CD4-positive, alpha-beta T cell treated with Interleukin-4 for 4 hours (primary cell): ENCODE results near the gene SELENBP1.
"Not testable (repeated sequence)": the region's sequence is repeated elsewhere in the genome, so short reads cannot be mapped to it uniquely, and the experiment has no call there.

Experiments used
- DNase-seq: peaks from one replicate; pipeline ENCODE4 v3.0.0-alpha.2; 2020

The SELENBP1 gene

DNA sequence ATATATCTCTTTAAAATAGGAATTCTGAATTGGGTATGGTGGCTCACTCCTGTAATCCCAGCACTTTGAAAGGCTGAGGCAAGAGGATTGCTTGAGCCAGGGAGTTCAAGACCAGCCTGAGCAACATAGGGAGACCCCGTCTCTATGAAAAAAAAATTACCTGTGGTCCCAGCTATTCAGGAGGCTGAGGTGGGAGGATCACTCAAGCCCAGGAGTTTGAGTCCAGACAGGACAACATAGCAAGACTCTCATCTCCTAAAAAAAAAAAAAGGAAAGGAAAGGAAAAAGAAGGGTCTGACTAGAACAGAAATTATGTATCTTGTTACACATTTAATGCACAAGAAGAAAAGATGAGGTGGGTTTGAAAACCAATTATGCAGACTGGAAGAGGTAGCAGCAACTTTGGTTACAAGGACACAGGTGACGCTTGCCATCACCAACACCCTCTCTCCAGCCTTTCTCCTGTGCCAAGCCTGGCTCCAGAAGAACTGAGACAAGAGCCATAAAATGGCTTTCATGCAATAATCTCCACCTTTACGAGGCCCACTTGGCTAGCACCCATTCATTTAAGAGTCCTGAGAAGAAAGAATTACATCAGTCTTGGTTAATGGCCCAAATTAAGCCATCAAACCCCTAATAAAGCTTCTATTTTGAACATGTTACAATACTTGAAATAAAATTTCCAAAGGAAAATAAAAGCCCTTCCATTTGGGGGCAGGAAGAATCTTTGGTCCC, 4.8 kb upstream of the SELENBP1 start:
- DNase-seq = no peak

DNA sequence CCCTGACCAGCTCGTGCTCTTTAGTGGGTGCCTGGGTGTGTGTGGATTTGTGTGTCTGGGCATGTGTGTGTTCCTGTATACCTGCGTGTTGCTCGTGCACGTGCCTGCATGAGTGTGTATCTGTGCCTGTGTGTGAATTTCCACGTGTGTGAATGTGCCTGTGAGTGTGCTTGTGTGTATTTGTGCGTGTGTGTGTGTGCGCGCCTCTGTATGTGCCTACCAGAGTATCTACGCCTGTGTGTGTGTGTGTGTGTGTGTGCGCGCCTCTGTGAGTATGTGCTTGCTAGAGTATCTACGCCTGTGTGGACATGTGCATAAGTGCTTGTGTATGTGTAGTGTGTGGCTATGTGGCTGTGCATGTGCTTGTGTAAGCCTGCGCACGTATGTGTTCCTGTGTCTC, 691 bp upstream of the SELENBP1 start:
- no peak for DNase-seq

DNA sequence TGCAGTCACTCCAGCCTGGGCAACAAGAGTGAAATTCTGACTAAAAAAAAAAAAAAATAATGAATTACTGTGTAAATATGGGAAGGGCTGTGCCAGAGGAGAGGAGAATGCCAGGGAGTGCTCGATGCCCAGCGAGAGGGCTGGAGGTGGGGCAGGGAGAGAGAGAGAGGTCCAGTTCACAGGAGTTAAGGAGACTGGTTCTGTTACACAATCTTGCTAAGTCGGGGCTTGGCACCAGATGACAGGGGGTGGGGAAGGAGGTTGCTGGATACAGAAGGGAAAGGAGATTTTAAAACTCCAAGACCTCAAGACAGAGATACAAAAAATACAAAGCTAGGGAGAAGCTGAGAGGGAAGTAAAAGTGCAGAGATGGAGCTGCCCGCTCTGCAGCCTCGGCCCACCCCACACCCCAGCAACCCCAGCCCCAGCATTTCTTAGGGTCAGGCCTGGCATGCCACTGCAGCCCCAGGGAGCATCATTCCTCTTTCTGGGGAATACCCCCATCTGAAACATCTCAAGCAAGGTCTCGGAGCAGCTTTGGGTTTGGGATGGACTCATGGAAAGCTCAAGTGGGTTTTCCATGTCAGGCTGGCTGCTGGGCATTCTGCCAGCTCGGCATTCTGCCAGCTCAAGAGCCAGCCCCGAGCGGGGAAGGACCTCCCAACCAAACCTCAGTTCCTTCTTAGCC, 991 bp downstream of the SELENBP1 start:
- no peak for DNase-seq

DNA sequence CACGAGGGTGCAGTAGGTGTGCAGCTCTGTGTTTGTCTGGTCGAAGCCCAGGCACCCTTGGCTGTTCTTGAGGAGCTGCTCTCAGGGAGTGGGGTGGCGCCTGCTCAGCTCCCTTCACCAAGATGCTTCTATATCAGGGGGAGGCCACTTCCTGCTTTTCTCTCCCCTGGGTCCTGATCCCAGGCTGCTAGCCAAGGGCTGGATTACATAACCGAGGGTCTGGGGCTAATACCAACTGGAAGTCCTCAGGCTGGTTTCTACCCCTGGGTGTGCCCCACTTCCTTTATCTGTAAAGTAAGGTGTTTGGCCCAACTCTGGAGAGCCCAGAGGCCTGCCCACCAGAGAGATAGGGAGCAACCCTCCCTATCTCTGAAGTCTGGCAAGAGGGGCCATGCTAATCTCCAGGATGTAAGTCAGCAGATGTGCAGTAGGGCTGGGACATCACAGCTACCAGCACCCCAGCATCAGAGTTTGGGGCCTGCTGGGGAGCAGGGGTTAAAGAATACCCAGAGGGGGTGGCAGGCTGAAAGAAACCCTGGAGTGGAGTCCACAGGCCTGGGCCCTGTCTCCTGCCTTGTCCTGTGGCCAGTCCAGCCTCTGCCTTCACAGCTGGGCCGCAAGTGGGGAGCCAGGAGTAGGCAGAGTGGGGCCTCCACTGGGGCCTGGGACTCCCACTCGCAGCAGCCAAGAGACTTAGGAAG, 2.1 kb downstream of the SELENBP1 start:
- DNase-seq = no peak

DNA sequence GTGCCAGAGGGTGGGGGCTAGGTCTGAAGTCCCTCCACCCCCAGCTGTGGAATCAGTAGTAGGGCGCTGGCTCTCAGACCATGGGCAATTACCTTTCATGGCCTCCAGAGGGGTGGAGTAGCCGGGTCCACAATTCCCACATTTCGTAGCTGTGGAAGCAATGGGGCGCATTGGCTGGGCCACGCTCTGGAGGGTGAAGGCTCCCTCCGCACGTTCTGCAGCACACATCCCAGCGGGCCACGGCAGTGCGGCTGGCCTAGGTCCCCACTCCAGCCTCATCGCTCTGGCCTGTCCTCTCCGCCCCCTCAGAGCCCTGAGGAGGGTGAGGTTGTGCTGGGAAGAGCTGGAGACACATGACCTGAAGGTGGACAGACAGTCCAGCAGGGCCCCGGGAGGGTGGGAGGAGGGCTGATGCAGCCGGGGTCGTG, 2.9 kb downstream of the SELENBP1 start:
- no peak for DNase-seq

DNA sequence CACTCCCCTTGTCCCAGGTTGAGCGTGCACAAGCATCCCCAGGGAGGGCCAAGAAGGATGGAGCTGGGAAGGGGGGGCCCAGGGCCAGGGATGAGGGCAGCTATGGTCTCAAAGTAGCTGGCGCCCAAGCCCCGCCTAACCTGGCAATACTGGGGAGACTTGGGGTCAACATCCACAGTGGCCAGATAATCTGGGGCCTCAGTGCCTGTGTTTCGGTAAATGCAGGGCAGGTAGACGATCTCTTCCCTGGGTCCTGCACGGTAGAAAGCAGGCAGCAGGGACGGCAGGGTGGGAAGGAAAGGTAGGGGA, 3.2 kb downstream of the SELENBP1 start:
- DNase-seq = no peak

DNA sequence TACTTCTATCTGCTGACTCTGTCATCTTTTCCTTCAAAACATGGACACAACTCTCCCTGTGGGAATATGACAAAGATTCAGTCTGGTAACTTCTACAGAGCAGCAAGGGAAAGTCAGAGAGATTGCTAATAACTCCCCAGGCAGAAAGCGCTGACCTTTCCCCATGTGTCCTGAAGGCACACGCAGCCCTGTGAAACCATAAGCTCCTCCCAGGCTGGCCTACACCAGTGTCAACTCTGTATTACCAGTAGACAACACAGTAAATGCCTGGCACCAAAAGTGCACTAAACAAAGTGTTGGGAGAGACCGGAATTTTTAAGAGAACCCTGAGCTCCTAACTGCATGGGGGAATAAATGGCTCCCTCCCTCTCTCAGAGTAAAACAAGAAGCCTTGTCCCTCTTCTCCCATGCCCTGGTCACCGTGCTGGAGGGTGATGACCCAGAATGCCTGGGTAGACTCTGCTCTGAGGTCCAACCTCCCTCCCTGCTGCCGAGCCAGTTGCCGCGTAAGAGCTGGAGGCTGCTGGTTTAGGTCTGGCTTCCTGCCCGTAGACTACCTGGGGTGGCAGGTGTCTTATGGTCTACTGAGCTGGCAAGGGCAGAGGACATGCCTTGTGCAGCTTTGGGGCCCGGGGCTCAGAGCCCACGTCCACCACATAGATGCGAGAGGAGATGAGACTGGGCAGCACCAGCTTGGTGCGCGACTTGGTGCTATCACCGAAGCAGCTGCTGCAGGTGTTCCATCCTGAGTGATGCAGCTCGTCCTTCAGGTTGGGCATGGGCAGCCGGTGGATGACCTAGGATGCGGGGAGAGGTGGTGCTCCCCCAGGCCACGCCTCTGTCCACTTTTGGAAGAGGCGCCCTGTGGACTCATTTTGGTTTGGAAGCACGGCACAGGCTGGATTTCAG, 3.9 kb downstream of the SELENBP1 start:
- no peak for DNase-seq

DNA sequence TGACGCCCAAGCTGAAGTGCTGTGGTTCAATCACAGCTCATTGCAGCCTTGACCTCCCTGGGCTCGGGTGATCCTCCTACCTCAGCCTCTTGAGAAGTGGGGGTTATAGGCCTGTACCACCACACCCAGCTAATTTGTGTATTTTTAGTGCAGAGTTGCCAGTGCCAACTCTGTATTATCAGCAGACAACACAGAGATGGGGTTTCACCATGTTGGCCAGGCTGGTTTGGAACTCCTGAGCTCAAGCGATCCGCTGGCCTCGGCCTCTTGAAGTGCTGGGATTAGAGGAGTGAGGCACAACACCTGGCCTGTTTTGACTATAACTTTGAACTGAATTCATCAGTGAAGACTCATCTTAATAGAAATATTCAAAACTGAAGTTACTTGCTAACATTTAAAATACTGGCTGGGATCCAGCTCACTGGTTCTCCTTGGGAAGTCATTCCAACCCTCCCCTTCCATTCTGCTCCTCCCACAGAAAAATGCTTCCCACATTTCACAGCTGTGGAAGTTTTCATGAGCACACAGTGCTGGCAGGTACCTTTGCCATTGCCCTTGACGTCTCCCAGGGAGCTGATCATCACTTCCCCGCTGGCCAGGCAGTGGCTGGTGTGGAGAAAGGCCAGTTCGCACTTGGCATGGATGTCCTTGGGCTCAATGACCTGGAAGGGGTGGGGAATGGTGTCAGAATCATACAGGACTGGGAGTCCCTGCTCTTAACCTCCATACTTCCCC, 4.7 kb downstream of the SELENBP1 start:
- no peak for DNase-seq

DNA sequence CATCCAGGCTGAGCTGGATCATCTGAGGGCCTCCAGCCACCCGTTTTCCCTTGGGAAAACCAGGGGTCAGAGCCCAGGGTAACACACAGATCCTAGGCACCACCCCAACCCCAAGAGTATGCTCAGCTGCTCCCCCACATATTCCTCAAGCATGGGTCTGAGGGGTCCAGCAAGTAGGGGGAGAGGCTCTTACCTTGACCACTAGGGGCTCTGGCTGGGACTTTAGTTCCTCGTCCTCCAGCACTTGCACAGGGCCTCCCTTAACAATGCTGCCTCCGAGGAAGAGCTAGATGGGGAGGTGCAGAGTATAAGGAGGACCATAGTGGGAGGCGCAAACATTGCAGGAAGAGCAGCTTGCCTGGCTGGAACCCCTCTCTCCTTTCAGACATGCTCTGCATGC, 7.5 kb downstream of the SELENBP1 start:
- no peak for DNase-seq

DNA sequence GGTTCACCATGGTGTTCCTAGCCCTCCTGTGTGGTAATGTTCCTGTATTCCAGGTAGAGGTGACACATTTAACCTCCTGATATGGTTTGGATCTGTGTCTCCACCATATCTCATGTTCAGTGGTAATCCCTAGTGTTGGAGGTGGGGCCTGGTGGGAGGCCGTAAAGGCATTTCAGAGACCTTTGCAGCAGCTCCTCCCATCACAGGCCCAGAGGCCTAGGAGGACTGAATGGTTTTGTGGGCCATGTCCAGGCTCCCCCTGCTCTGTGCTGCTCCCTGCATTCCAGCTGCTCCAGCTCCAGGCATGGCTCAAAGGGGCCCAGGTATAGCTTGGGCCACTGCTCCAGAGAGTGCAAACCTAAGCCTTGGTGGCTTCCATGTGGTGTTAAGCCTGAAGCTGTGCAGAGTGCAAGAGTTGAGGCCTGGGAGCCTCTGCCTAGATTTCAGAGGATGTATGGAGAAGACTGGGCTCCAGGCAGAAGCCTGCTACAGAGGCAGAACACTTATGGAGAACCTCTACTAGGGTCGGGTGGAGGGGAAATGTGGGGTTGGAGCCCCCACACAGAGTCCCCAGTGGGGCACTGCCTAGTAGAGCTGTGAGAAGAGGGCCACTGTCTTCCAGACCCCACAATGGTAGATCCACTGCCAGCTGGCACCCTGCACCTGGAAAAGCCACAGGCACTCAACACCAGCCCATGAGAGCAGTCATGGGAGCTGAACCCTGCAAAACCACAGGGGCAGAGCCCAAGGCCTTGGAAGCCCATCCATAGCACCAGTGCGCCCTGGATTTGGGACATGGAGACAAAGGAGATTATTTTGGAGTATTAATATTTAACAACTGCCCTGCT, 10.0 kb downstream of the SELENBP1 start:
- DNase-seq = no peak

DNA sequence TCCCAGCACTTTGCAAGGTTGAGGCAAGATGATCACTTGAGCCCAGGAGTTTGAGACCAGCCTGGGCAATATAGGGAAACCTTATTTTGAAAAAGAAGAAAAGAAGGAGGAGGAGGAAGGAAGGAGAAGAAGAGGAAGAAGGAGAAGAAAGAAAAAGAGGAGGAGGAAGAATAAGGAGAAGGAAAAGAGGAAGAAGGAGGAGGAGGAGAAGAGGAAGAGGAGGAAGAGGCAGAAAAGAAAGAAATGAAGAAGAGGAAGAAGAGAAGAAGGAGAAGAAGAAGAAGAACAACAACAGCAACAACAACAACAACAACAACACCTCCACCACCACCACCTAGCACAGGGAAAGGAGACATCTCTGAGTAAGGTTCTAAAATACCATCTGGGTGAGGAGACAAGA, 10.6 kb downstream of the SELENBP1 start:
- DNase-seq = no peak

DNA sequence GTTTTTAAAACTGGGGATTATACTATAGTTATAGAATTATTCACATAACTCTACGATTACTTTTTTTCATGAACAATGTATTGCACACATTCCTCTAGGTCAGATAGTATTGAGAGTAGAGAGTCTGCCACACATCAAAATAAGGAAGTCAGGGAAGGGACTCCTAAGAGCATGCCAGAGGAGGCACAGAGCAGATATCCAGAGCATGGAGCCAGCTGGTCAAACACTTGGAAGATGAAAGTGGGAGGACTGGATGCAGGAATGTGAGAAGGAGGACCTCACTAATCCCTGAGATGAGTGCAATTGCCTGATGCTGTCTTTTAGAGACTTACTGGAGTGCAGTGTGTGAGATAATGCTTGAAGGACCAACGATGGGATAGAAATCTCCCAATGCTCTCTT, 15.8 kb downstream of the SELENBP1 start:
- no peak for DNase-seq

DNA sequence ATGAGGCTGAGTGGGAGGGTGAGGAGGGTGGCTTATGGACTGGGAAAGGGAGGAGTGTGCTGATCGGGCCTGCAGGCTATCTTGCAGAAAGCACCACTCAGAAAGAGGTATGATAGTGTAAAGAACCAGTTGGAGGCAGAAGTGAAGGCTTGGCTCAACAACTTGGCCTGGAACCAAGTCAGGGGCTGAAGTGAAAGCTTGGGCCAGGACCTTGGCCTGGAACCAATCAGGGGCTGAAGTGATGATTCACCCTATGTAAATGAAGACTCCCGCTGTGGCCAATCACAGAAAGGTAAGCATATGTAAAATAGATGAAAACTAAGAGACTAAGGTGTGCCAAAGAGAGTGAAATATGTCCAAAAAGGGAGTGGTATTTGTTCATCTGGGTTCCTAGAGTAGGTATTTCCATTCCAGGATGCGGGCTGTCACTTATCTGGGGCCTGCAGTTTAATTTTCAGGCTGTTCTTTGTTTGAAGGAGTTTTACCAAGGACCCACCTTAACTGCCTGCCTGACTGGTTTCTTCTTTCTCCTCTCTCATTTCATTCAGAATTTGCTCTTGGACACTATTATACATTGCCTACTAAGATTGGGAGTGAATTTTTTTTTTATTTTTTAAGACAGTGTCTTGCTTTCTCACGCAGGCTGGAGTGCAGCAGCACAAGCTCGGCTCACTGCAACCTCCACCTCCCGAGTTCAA, 20.3 kb downstream of the SELENBP1 start:
- DNase-seq = no peak

DNA sequence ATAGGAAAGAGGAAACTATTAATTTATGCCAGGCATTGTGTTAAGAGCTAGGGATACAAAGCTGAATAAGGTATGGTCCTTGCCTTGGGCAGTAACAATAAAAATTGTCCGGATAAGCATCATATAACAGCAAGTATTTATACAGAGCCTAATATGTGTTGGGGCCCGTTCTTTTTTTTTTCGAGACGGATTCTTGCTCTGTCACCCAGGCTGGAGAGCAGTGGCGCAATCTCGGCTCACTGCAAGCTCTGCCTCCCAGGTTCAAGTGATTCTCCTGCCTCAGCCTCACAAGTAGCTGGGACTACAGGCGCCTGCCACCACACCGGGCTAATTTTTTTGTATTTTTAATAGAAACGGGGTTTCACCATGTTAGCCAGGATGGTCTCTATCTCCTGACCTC, 22.2 kb downstream of the SELENBP1 start:
- not testable (repeated sequence) for DNase-seq

DNA sequence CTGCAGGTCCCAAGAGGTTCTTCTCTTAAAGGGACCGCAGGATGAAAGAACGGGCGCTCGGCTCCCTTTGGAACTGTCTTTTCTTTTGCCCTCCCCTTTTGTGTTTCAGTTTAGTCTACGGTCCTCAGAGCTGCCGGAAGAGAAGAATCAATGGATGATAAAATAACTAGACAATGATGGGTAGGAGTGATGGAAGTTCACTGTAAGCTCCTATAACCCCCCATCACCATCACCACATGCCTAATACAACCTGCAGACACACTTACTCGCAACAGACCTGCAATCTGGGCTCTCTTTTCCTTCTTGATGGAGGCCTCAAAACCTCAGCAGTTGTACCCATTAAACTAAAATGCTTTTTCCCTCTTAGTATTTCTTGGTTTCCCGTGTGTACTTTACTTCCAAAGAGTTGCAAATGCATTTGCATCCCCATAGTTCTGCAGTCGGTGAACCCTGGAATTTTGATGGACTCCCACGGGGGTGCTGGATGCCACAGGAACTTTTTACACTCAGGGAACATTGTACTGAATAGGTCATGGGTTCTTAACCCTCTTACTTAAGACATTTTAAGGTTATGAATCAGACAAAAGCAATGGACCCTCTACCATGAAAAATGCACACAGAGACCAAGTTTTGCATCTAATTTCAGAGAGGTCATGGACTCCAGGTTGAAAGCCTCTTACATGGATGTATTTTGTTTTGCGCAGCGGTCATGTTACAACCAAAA, 24.8 kb downstream of the SELENBP1 start:
- no peak for DNase-seq

DNA sequence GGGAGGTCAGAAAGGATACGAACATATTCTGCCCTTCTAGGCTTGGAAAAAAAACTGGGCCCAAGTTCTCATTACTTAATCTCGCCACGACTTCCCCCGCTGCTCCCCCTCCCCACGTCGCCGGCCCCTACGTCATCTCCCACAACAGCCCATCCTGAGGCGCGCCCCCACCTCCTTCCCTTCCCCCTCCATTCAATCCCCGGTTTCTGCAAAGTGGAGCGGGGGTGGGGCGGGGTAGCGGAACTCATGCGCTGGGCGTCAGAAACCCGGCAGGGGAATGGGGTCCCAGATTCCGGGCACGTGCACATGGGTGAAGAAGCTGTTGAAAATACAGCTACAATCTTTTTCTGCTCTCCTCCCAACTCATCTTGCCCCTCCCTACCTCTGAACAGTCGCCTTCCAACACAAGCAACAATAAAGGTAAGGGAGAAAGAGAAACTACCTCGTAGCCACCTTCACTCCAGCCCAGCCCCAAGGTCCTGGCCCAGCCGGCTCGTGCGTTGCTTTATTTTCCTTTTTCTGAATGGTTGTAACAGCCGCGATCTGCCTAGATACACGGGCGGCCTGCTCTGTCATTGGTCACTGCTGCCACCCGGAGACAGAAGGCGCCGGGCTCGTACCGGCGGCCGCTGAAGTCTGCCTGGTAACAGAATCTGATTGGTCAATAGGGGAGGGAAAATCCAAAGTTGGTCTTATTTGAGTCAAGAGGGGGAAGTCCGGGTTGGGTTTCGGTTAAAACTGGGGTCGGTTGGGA, 25.6 kb downstream of the SELENBP1 start, which contains the start of gene RFX5:
Gene RFX5 (minus strand): TSS at position 484 of the 754 bp plus-strand sequence. CDS start 932 bp downstream, outside the sequence.
- peak; percentile 99 for DNase-seq

DNA sequence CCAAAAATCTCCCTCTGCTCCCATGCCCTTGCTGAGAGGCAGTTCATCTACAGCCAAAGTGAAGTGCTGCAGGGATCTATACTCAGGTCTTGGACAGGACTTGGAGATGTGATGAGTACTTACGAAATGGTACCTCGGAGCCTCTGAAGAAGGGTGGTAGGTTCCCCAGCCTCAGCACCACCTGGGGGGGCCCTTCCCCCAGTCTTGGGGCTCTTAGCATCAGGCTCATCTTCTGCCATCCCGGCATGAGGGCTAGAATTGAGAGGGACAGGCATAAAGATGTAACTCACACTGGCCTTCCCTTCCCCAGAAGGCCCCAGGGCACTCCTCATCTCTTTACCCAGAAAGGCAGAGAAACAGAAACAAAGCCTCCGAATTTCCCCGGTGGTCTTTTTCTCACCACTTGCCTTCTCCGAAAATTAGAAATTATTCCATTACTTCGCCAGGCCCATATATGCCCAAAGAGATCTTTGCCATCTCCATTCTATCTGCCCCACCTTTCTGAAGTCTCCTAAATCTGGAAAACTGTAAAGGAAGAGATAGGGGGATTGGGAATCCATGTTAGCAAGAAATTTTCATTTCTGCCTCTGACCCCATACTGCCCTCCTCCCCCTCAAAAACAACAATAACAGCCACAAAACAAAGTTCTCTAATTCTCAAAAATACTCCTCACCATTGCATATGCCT, 26.3 kb downstream of the SELENBP1 start:
- no peak for DNase-seq

DNA sequence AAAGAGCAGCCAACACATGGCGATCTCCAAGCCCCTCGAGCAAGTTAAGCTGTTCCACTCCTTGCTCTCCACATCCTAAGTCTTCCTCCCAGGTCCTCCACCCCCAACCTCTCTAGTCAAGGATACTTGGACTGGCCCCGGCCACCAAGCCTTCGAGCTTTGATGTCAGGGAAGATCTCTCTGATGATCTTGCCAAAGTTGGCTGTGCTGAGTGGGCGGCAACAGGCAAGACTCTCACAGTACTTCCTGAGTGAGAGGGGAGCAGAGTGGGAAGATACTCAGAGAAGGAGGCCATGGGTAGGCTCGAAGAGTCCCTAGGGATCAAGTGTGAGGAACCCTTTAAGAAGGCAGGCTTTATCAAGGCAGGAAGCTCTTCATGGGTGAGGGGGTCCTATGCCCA, 28.2 kb downstream of the SELENBP1 start:
- no peak for DNase-seq

DNA sequence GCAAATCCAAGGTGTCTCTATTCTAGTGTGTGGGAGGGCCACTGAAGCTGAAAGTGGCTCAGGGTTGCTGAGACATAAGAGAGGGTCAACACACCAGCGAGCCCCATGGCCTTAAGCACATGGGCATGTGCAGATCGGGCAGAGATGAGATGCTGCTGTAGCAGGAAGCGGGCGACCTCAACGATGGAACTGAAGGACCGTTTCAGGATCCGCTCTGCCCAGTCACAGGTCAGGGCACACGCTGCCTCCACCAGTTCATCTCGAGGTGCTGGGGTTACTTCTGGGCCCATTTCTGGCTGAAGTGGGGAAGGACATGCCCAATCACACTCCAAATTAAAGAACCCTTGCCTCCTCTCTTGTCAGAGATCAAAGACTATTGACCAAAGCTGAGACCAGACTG, 28.9 kb downstream of the SELENBP1 start:
- DNase-seq = no peak
